HepG2 (cell line): ENCODE measurements around the gene SLC16A6. TPM values are rescaled to one million over a fixed set of nuclear protein-coding genes. Genes with fewer than 3 reads are reported as not detected.
A peak's percentile ranks its signal among the peaks of the same experiment; 100 is the strongest.

ENCODE experiments used
- AKAP8 ChIP-seq: sonication (generic); formaldehyde crosslinking; IDR thresholded peaks from 2 replicates; pipeline ENCODE4 v1.5.1; 2020; ENCODE audit warnings: mild to moderate bottlenecking, missing genetic modification reagents
- ARNT2 ChIP-seq: sonication (generic); formaldehyde crosslinking; IDR thresholded peaks from 2 replicates; pipeline ENCODE4 v1.8.0; 2022; ENCODE audit warnings: mild to moderate bottlenecking, low read depth, missing genetic modification reagents, moderate library complexity
- BORCS8-MEF2B ChIP-seq: sonication (generic); formaldehyde crosslinking; IDR thresholded peaks from 2 replicates; pipeline ENCODE4 v1.8.0; 2022; ENCODE audit warnings: mild to moderate bottlenecking, missing genetic modification reagents
- GABPB1 ChIP-seq: IDR thresholded peaks from 2 replicates; pipeline ENCODE4 v1.6.1; 2016; ENCODE audit warnings: mild to moderate bottlenecking, missing genetic modification reagents, moderate library complexity, missing compliant biosample characterization
- GLI4 ChIP-seq: sonication (generic); formaldehyde crosslinking; IDR thresholded peaks from 2 replicates; pipeline ENCODE4 v1.5.1; 2020; ENCODE audit warnings: missing genetic modification reagents, mild to moderate bottlenecking, moderate library complexity, borderline replicate concordance
- GTF2F1 ChIP-seq: fragments of 150-350 bp; IDR thresholded peaks from 2 replicates; pipeline ENCODE4 v1.6.1; 2014; ENCODE audit warnings: low read length
- HNRNPLL ChIP-seq: fragments of 200-400 bp; formaldehyde crosslinking; IDR thresholded peaks from 2 replicates; pipeline ENCODE4 v1.6.1; 2017; ENCODE audit warnings: mild to moderate bottlenecking, low read depth, low read length; ENCODE audit not compliant: poor library complexity, severe bottlenecking
- KLF12 ChIP-seq: sonication (generic); formaldehyde crosslinking; IDR thresholded peaks from 2 replicates; pipeline ENCODE4 v1.4.0; 2020; ENCODE audit warnings: missing genetic modification reagents, borderline replicate concordance
- MXI1 ChIP-seq: IDR thresholded peaks from 3 replicates; pipeline ENCODE4 v1.6.1; 2012; ENCODE audit warnings: low read depth, low read length, inconsistent platforms, borderline replicate concordance
- NFE2 ChIP-seq: sonication (generic); formaldehyde crosslinking; IDR thresholded peaks from 2 replicates; pipeline ENCODE4 v1.4.0; 2020; ENCODE audit warnings: missing genetic modification reagents
- NFE2L1 ChIP-seq: sonication (generic); formaldehyde crosslinking; IDR thresholded peaks from 2 replicates; pipeline ENCODE4 v1.4.0; 2020; ENCODE audit warnings: missing genetic modification reagents, mild to moderate bottlenecking, borderline replicate concordance
- SAFB2 ChIP-seq: sonication (generic); formaldehyde crosslinking; IDR thresholded peaks from 2 replicates; pipeline ENCODE4 v1.5.1; 2020; ENCODE audit warnings: missing genetic modification reagents, low read depth, mild to moderate bottlenecking, borderline replicate concordance
- THRA ChIP-seq: sonication (generic); formaldehyde crosslinking; IDR thresholded peaks from 2 replicates; pipeline ENCODE4 v1.4.0; 2020; ENCODE audit warnings: missing genetic modification reagents, borderline replicate concordance
- ZBTB37 ChIP-seq: sonication (generic); formaldehyde crosslinking; IDR thresholded peaks from 2 replicates; pipeline ENCODE4 v1.4.0; 2020; ENCODE audit warnings: mild to moderate bottlenecking, missing genetic modification reagents
- ZNF251 ChIP-seq: sonication (generic); formaldehyde crosslinking; IDR thresholded peaks from 2 replicates; pipeline ENCODE4 v1.9.0; 2021; ENCODE audit warnings: mild to moderate bottlenecking, missing genetic modification reagents
- ZNF546 ChIP-seq: sonication (generic); formaldehyde crosslinking; conservative IDR thresholded peaks from 2 replicates; pipeline ENCODE4 v1.8.1; 2023; ENCODE audit warnings: mild to moderate bottlenecking, missing genetic modification reagents
- ZNF709 ChIP-seq: sonication (generic); formaldehyde crosslinking; IDR thresholded peaks from 2 replicates; pipeline ENCODE4 v1.5.0; 2020; ENCODE audit warnings: mild to moderate bottlenecking, missing genetic modification reagents
- ZNF83 ChIP-seq: sonication (generic); formaldehyde crosslinking; IDR thresholded peaks from 2 replicates; pipeline ENCODE4 v1.4.0; 2020; ENCODE audit warnings: missing genetic modification reagents, mild to moderate bottlenecking, borderline replicate concordance
- polyA plus RNA-seq, 8 experiments: library from polyadenylated mRNA; depleted of rRNA in 3 of 8; stranded (reverse) in 7 of 8; unstranded in 1 of 8; fragments of >200 nt; fragmentation: Illumina TruSeq in 4 of 8; extraction: Trizol in 4 of 8; gene quantifications; 2 replicates each; pipeline versions ENCODE4 v1.2.1 to v1.2.3, GENCODE V29; 2011 to 2016; ENCODE audit warnings: low read depth in 4 of 8, missing spikeins in 1 of 8, mixed read lengths in 1 of 8; ENCODE audit not compliant: insufficient read depth in 1 of 8
- total RNA-seq, 5 experiments: library from RNA; depleted of rRNA; stranded (reverse); fragments of >200 nt; fragmentation: Illumina TruSeq; extraction: Trizol; gene quantifications; 2 replicates each; pipeline ENCODE4 v1.2.3, GENCODE V29; 2016; ENCODE audit warnings: low read depth in 1 of 5
- TF ChIP-seq, protein P1 (sequence below): sonication (generic); formaldehyde crosslinking; IDR thresholded peaks from 2 replicates; pipeline ENCODE4 v1.4.0; 2020; ENCODE audit warnings: low read depth, mild to moderate bottlenecking, missing genetic modification reagents
- TF ChIP-seq, protein P2 (sequence below): sonication (generic); formaldehyde crosslinking; IDR thresholded peaks from 2 replicates; pipeline ENCODE4 v1.4.0; 2020; ENCODE audit warnings: mild to moderate bottlenecking, low read depth, missing genetic modification reagents
- TF ChIP-seq, protein P3 (sequence below): IDR thresholded peaks from 2 replicates; pipeline ENCODE4 v1.6.1; 2016; ENCODE audit warnings: mild to moderate bottlenecking

Gene SLC16A6
- total and polyA plus RNA-seq, 2 of the 13 experiments (the other 11 are each of a cell fraction or from before 2014, with no cell fraction given), result 1.1 to 44.7 TPM

GRCh38 chr17:68290268-68290954 is 516 bp downstream of the SLC16A6 start (continued):
- TF ChIP-seq ZNF546 (CRISPR knock-in tag) (0 out of 2 replicates have a peak, but pooled peaks have one; percentile 20), BORCS8-MEF2B (0 out of 2 replicates have a peak, but pooled peaks have one; percentile 27), ZNF251 (CRISPR knock-in tag) (no peak), ZNF83 (CRISPR knock-in tag) (no peak; the same call in 1 of the 2 replicates), KLF12 (CRISPR knock-in tag) (no peak), GABPB1 (peak; percentile 66; the same call in 1 of the 2 replicates), GLI4 (CRISPR knock-in tag) (peak; percentile 69; the same call in 1 of the 2 replicates), ARNT2 (CRISPR knock-in tag) (peak; percentile 40; the same call in 1 of the 2 replicates), ZBTB37 (no peak), THRA (CRISPR knock-in tag) (no peak), AKAP8 (CRISPR knock-in tag) (0 out of 2 replicates have a peak, but pooled peaks have one; percentile 33), GTF2F1 (no peak), MXI1 (peak; percentile 48; the same call in 1 of the 3 replicates), SAFB2 (CRISPR knock-in tag) (no peak), ZNF709 (CRISPR knock-in tag) (0 out of 2 replicates have a peak, but pooled peaks have one; percentile 38), NFE2 (CRISPR knock-in tag) (no peak), NFE2L1 (CRISPR knock-in tag) (no peak), HNRNPLL (peak; percentile 67)
- TF ChIP-seq, protein P1, sequence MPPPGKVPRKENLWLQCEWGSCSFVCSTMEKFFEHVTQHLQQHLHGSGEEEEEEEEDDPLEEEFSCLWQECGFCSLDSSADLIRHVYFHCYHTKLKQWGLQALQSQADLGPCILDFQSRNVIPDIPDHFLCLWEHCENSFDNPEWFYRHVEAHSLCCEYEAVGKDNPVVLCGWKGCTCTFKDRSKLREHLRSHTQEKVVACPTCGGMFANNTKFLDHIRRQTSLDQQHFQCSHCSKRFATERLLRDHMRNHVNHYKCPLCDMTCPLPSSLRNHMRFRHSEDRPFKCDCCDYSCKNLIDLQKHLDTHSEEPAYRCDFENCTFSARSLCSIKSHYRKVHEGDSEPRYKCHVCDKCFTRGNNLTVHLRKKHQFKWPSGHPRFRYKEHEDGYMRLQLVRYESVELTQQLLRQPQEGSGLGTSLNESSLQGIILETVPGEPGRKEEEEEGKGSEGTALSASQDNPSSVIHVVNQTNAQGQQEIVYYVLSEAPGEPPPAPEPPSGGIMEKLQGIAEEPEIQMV (CRISPR knock-in tag), result no peak
- TF ChIP-seq, protein P2, sequence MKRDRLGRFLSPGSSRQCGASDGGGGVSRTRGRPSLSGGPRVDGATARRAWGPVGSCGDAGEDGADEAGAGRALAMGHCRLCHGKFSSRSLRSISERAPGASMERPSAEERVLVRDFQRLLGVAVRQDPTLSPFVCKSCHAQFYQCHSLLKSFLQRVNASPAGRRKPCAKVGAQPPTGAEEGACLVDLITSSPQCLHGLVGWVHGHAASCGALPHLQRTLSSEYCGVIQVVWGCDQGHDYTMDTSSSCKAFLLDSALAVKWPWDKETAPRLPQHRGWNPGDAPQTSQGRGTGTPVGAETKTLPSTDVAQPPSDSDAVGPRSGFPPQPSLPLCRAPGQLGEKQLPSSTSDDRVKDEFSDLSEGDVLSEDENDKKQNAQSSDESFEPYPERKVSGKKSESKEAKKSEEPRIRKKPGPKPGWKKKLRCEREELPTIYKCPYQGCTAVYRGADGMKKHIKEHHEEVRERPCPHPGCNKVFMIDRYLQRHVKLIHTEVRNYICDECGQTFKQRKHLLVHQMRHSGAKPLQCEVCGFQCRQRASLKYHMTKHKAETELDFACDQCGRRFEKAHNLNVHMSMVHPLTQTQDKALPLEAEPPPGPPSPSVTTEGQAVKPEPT (CRISPR knock-in tag), result no peak
- TF ChIP-seq, protein P3, sequence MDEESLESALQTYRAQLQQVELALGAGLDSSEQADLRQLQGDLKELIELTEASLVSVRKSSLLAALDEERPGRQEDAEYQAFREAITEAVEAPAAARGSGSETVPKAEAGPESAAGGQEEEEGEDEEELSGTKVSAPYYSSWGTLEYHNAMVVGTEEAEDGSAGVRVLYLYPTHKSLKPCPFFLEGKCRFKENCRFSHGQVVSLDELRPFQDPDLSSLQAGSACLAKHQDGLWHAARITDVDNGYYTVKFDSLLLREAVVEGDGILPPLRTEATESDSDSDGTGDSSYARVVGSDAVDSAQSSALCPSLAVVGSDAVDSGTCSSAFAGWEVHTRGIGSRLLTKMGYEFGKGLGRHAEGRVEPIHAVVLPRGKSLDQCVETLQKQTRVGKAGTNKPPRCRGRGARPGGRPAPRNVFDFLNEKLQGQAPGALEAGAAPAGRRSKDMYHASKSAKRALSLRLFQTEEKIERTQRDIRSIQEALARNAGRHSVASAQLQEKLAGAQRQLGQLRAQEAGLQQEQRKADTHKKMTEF, result 0 out of 2 replicates have a peak, but pooled peaks have one; percentile 24
